Activated T-helper 1 cell treated with Interleukin-2 at 50 U/mL for 16 hours (primary cell): ENCODE results near the gene GRHL1.
"Not testable (repeated sequence)": the region's sequence is repeated elsewhere in the genome, so short reads cannot be mapped to it uniquely, and the experiment has no call there.

ENCODE experiments used
- DNase-seq: peaks from one replicate; pipeline ENCODE4 v3.0.0-alpha.2; 2020; ENCODE audit warnings: low read depth

GRHL1 gene

DNA sequence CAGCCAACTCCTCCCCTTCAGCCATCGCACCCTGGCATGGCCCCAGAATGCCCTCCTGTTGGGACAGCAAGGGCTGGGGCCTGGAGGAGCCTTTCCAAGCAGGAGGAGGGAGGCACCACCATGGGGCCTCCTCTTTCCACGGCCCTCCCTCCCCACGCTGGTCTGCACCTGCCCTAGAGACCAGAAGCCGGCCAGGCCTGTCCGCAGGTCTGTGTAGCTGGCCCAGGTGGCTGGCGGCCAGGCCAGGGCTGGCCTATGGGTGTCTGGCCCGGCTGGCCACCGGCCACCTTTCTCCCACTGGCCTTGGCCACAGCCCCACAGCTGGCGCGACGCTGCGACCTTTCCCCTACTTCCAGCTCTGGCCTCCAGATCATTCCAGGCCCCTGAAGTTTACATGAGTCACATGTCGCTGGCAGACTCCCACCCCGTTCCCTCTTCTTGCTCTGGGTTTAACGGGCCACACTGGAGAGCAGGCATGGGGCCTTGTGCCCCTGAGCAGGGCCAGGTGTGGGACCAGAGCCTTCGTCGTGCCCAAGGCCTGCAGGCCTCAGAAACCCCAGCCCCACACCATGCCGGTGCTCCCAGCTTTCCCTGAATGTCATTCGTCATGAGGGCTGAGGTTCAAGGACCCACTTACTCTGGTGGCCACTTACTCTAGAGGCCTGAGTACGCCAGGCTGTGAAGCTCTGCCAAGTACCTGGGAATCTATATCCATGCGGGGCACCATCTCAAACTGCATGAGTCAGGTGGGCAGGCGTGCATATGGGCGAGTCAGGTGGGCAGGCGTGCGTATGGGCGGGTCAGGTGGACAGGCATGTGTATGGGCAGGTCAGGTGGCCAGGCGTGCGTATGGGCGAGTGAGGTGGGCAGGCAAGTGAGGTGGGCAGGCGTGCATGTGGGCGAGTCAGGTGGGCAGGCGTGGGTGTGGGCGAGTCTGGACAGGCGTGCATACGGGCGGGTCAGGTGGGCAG is 58.6 kb downstream of the GRHL1 start:
- DNase-seq = no peak

DNA sequence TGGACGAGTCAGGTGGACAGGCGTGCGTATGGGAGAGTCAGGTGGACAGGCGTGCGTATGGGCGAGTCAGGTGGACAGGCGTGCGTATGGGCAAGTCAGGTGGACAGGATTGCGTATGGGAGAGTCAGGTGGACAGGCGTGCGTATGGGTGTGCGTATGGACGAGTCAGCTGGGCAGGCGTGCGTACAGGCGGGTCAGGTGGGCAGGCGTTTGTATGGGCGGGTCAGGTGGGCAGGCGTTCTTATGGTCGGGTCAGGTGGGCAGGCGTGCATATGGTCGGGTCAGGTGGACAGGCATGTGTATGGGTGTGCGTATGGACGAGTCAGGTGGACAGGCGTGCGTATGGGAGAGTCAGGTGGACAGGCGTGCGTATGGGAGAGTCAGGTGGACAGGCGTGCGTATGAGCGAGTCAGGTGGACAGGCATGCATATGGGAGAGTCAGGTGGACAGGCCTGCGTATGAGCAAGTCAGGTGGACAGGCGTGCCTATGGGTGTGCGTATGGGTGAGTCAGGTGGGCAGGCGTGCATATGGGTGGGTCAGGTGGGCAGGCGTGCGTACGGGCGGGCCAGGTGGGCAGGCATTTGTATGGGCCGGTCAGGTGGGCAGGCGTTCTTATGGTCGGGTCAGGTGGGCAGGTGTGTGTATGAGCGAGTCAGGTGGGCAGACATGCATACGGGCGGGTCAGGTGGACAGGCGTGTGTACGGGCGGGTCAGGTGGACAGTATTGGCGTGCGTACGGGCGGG is 59.5 kb downstream of the GRHL1 start:
- not testable (repeated sequence) for DNase-seq

DNA sequence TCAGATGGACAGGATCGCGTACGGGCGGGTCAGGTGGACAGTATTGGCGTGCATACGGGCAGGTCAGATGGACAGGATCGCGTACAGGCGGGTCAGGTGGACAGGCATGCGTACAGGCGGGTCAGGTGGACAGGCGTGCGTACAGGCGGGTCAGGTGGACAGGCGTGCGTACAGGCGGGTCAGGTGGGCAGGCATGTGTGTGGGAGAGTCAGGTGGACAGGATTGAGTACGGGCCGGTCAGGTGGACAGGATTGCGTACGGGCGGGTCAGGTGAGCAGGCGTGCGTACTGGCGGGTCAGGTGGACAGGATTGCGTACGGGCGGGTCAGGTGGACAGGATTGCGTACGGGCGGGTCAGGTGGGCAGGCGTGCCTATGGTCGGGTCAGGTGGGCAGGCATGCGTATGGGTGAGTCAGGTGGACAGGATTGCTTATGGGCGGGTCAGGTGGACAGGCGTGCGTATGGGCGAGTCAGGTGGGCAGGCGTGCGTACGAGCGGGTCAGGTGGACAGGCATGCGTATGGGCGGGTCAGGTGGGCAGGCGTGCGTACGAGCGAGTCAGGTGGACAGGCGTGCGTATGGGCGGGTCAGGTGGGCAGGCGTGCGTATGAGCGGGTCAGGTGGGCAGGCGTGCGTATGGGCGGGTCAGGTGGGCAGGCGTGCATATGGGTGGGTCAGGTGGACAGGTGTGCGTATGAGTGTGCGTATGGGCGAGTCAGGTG is 60.3 kb downstream of the GRHL1 start:
- not testable (repeated sequence) for DNase-seq

DNA sequence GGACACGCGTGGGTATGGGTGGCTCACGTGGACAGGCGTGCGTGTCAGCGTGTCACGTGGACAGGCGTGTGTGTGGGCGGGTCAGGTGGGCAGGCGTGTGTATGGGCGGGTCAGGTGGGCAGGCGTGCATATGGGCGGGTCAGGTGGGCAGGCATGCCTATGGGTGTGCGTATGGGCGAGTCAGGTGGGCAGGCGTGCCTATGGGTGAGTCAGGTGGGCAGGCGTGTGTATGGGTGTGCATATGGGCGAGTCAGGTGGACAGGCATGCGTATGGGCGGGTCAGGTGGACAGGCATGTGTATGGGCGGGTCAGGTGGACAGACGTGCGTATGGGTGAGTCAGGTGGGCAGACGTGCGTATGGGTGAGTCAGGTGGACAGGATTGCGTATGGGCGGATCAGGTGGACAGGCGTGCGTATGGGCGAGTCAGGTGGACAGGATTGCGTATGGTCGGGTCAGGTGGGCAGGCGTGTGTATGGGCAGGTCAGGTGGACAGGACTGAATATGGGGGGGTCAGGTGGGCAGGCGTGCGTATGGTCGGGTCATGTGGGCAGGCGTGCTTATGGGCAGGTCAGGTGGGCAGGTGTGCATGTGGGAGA is 61.0 kb downstream of the GRHL1 start:
- not testable (repeated sequence) for DNase-seq

DNA sequence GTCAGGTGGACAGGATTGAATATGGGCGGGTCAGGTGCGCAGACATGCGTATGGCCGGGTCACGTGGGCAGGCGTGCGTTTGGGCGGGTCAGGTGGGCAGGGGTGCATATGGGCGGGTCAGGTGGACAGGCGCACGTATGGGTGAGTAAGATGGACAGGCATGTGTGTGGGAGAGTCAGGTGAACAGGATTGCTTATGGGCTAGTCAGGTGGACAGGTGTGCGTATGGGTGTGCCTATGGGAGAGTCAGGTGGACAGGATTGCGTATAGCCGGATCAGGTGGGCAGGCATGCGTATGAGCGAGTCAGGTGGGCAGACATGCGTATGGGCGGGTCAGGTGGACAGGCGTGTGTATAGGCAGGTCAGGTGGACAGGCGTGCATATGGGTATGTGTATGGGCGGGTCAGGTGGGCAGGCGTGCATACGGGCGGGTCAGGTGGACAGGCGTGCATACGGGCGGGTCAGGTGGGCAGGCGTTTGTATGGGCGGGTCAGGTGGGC is 61.5 kb downstream of the GRHL1 start:
- DNase-seq = no peak

DNA sequence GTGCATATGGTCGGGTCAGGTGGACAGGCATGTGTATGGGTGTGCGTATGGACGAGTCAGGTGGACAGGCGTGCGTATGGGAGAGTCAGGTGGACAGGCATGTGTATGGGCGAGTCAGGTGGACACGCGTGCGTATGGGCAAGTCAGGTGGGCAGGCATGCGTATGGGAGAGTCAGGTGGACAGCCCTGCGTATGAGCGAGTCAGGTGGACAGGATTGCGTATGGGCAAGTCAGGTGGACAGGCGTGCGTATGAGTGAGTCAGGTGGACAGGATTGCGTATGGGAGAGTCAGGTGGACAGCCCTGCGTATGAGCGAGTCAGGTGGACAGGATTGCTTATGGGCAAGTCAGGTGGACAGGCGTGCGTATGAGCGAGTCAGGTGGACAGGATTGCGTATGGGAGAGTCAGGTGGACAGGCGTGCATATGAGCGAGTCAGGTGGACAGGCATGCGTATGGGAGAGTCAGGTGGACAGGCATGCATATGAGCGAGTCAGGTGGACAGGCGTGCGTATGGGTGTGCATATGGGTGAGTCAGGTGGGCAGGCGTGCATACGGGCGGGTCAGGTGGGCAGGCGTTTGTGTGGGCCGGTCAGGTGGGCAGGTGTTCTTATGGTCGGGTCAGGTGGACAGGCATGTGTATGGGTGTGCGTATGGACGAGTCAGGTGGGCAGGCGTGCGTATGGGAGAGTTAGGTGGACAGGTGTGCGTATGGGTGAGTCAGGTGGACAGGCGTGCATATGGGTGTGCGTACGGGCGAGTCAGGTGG is 62.3 kb downstream of the GRHL1 start:
- not testable (repeated sequence) for DNase-seq

DNA sequence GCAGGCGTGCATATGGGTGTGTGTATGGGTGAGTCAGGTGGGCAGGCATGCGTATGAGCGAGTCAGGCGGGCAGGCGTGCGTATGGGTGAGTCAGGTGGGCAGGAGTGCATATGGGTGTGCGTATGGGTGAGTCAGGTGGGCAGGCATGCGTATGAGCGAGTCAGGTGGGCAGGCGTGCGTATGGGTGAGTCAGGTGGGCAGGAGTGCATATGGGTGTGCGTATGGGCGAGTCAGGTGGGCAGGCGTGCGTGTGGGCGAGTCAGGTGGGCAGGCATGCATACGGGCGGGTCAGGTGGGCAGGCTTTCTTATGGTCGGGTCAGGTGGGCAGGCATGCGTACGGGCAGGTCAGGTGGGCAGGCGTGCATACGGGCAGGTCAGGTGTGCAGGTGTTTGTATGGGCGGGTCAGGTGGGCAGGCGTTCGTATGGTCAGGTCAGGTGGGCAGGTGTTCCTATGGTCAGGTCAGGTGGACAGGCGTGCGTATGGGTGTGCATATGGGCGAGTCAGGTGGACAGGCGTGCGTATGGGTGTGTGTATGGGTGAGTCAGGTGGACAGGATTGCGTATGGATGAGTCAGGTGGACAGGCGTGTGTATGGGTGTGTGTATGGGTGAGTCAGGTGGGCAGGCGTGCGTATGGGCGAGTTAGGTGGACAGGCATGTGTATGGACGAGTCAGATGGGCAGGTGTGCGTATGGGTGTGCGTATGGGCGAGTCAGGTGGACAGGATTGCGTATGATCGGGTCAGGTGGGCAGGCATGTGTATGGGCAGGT is 63.1 kb downstream of the GRHL1 start:
- no peak for DNase-seq

DNA sequence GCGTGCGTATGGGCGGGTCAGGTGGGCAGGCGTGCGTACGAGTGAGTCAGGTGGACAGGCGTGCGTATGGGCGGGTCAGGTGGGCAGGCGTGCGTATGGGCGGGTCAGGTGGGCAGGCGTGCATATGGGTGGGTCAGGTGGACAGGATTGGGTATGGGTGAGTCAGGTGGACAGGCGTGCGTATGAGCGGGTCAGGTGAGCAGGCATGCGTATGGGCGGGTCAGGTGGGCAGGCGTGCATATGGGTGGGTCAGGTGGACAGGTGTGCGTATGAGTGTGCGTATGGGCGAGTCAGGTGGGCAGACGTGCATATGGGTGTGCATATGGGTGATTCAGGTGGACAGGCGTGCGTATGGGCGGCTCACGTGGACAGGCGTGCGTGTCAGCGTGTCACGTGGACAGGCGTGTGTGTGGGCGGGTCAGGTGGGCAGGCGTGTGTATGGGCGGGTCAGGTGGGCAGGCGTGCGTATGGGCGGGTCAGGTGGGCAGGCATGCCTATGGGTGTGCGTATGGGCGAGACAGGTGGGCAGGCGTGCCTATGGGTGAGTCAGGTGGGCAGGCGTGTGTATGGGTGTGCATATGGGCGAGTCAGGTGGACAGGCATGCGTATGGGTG is 64.0 kb downstream of the GRHL1 start:
- not testable (repeated sequence) for DNase-seq

DNA sequence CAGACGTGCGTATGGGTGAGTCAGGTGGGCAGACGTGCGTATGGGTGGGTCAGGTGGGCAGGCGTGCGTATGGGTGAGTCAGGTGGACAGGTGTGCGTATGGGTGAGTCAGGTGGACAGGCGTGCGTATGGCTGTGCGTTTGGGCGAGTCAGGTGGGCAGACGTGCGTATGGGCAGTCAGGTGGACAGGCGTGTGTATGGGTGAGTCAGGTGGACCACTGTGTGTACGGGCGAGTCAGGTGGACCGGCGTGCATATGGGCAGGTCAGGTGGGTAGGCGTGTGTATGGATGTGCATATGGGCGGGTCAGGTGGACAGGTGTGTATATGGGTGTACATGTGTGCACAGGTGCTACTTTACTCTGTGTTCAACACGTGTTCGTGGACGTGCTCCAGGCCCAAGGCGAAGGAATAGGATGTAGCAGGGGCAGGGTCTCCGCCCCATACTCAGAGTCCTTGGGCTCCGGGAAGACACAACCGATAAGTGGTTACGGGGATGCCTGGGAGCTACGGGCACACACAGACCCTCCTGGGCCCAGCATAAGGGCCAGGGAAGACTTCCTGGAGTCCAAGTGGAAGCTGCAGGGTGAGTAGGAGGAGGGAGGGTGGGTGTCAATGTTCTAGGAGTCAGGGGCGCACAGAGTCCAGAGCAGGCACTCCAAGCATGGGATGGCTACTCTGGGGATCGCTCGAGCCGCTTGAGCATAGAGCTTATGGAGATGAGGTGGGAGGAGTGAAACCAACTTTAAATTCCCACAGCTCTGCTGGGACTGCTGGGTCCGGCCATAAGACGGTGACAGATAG is 64.7 kb downstream of the GRHL1 start:
- DNase-seq = no peak

DNA sequence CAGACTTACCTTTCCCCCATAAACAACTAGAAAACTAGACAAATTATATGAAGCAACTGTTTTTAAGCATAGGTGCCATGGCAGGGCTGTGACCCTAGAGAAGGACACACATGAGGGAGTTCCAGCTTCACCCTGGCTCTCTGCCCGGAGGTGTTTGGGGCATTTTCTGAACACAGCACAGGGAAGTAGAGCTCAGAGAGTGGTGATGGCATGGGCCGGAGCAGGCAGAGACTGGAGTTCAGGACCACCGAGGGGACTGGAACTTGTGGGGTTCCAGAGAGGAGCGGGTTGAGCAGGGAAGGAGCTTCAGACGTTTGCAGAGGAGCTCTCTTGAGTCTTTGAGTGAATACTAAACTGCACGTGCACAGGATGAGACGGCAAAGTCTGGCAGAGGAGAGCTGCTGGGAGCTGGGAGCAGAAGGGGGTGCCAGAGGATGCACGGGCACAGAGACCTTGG is 65.3 kb downstream of the GRHL1 start:
- no peak for DNase-seq

DNA sequence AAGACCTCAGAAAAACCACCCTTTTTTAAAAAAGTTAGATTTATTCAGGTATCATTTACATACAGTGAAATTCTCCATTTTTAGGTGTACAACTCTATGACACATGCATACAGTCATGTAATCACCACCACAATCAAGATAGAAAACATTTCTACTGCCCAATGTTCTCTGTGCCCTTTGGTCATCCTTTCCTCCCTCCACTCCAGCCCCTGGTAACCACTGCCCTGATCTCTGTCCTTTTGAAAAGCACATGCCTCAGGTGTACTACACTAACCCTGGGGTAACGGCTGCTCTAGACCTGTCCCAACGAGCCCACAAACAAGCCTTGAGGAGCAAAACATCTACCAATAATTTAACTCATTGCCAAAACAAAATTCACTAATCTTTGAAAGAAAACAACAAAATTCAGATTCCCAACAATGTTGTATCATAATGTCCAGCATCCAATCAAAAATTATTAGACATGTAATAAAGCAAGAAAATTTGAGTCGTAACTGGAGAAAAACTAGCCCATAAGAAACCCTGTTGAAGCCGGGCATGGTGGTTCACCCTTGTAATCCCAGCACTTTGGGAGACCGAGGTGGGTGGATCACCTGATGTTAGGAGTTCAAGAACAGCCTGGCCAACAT is 65.9 kb downstream of the GRHL1 start:
- no peak for DNase-seq

DNA sequence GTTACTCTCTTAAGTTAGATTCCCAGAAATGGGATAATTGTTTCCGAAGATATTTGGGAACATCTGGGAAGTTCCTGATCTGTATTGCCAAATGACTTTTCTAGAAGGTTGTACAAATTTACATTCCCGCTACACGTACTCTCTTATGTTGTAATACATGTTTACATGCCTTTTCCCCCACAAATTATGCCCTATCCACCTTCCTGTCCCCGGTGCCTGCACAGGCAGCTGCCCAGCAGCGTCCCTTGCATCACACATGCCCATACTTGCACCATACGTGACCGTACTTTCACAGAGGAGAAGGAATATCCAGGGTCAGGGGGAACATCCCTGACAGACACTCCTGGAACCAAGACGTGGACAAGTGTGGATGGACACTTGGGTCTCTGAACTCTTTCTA is 67.7 kb downstream of the GRHL1 start:
- no peak for DNase-seq

DNA sequence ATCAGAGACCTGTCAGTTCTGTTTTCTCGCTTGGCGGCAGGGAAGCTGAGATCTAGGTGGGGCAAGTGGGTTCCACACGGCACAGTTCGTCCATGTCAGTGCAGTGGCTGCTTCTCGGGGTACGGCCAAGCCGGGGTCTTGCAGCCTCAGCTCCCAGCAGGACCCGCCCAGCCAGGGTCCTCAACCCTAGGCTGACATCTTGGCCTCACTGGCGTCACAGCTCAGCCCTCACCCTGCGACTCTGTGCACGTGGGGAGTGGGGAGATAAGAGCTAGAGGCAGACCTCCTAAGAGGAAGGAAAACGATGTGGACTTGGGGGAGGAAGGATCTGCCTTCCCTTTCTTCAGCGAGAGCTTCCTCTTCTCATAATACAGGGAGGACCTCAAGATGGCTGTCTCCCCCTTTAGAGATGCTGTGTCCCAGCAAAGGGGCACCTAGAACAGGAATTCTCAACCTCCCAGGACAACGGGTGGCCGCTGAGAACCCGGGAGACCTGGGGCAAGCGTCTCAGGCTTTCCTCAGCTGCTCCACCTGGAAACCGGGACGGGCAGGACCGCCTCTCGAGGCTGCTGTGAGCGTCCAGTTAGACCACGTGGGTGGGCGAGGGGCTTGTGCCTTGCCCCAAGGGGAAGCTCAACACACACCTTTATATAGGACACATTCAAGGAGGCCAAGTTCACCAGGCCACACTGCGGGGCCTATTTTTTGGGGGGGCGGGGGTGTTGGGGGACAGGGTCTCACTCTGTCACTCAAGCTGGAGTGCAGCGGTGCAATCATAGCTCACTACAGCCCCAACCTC is 68.3 kb downstream of the GRHL1 start:
- DNase-seq = no peak

DNA sequence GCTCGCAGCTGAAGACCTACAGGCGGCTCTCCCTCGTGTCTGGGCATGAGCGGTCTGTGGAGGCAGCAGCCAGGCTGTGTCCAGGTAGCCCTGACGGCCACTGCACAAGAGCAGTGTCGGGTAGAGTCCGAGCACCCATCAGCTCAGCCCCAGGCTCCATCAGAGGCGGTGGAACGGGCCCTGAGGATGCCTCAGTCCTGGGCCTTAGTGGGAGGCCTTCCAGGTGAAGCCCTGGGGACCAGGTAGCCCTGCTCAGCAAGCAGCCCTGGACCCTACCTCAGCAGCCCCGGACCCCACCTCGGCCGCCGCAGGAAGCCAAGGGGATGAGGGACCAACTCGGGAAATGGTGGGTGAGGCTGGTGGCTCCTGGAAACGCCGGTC is 70.5 kb downstream of the GRHL1 start:
- no peak for DNase-seq

DNA sequence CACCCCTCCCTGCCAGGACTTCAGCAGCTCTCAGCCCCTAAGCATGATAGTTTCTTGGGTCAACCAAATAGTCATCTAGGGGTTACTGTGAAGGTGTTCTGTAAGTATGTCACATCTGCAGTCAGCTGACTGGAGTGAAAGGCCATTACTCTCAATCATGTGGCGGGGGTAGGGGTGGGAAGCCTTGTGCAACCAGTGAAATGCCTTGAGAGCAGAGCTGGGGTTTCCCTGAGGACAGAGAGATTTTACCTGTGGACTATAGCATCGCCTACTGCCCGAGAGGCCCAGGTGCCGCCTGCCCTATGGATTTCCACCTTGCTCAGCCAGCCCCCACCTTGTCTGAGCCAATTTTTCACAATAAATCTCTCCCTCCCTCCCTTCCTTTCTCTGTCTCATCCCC is 71.0 kb downstream of the GRHL1 start:
- no peak for DNase-seq

DNA sequence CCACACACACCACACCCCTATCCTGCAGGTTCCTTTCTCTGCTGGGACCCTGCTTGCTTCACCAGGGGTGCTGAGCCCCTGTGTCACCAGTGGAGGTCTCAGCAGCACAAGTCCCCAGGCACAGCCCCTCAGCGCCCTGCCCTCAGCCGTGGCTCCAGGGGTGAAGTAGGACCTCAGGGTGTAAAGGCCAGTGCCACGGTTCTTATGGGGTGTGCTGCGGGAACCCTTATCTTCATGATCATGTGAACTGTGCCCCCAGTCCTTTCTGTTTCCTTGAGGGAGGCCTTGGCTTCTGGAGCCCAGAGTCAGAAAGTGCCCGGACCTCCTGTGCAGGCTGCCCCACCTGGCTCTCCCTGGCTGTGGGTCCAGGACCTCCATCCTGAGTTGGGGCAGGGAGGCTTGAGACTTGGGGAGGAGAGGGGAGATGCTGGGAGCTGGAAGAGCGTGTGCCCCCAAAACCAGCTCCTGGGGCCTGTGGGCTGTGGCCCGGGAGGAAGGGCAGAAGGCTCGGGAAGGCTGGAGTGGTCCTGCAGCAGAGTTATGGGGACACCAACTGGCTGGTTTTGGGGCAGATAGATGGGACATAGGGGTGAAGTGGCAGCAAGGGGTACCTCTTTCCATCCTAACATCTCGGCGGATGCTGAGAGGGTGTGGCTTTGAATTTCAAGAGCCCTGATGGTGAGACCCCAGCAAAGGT is 71.6 kb downstream of the GRHL1 start:
- DNase-seq = no peak
